Activated T-cell treated with anti-CD3 and anti-CD28 coated beads, Interleukin-2, amount 50 U/mL, for 48 hours (primary cell): ENCODE measurements around the gene HAUS2.
"Not testable (repeated sequence)": the region's sequence is repeated elsewhere in the genome, so short reads cannot be mapped to it uniquely, and the experiment has no call there.

Experiments used
- DNase-seq, 2 experiments: peaks; one replicate each; pipeline ENCODE4 v3.0.0-alpha.2; 2020

The HAUS2 gene

DNA sequence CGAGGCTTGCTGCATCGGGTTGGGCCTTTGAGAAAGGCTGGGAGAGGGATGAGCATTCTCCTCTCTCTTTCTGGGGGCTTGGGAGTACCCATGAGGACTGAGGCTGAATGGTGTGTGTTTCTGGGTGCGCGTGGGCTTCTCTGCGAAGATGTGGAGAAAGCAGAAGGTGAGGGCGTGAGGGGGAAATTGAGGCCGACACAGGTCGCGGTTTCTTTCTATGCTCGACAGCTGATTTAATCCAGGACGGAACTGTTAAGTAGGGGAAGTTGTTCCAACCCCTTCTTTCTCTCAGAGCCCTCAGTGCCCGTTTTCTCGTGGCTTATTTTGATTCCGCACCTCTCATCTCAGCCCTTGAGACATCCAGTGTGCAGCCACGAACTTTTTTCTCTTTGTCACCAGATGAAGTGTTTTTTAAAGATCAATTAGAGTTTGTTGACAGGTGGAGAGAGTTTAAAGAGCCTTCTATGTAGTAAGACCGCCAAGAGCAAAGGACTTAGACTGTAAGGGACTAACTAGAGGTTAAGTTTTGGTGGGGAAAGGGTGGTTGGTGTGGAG, 27.5 kb downstream of the HAUS2 start:
- no peak for DNase-seq

DNA sequence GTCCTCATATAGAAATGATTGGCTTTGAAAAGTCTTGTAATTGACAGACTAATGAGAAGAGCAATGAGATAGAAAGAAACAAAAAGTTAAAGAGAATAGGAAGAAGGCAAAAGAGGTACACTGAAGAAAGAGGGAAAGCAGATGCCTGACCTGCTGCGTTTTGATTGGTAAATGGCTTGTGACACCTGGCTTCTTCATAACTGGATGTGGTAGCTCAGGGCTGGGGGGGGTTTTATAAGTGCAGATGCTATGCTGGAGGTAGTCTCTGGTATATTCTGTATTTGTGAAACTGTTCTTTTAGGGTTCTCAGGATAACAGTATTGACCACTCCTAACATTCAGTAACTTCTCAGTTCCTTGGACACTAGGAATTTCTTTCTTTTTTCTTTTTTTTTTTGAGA, 28.1 kb downstream of the HAUS2 start:
- DNase-seq, result no peak

DNA sequence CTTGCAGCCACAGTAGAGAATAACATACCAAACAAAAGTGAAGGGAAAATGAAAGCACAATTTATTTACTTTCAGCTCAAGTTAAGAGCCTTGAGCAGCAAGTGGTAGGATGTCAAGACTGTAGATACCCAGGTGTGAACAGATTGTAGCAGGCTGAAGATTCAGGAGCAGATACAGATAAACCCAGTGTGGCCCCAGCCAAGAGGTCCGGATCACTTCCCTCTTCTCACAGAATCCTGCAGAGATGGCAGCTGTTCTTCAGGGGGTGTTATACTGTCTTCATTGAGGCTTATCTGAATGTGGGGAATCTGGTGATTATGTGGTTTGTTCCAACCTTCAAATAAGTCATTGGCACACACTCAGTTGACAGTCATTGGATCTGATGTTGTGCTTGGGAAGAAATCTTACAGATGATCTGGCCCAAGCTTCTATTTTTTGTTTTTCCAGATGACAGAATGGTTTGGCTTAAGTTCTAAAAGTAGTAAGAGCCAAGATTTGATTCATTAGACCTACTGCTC, 28.9 kb downstream of the HAUS2 start:
- no peak for DNase-seq

DNA sequence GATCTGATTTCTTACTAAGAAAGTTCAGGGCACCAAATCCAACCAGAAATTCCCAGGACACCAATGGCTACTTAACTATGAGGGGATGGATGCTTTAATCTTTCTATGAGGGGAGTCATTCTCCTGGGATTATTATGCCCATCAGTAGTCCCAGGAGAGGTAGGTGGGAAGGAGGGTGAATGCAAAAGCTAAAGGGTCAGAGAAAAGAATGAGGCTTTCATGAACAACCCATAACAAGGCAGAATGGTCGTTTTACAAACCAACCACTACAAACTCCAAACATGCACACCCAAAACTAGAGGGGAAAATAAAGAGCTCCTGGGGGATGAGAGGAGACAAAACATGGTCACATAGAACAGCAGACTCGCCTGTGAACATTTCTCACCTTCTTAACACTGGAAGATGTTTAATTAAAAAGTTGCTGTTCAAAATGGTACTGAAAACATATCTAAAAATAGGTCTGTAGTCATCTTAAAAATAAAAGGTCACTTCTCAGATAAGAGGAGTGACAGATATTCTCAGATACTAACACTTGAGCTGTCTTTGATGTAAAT, 30.4 kb downstream of the HAUS2 start:
- DNase-seq, result no peak

DNA sequence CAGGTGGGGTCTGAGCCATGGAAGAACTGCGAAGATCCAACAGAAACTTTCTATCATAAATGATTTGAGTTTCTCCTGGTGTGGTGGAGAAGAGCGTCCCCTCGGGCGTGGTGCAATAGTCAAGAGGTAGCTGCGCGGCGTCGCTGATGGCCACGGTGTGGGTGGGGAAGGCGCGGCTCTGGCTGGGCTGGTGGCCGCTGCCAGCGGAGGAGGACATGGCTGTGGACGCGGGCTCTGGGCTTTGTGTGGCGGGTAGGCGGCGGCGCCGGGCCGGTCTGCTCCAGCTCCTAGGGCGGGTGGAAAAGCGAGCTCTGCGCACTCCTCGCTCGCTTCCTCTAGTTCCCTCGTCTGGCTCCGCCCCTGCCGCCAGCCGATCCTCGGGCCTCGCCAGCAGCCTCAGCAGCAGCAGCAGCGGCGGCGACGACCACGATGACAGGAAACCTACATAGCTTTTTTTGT, 32.7 kb downstream of the HAUS2 start:
- DNase-seq, result peak; percentile 81 to 86

DNA sequence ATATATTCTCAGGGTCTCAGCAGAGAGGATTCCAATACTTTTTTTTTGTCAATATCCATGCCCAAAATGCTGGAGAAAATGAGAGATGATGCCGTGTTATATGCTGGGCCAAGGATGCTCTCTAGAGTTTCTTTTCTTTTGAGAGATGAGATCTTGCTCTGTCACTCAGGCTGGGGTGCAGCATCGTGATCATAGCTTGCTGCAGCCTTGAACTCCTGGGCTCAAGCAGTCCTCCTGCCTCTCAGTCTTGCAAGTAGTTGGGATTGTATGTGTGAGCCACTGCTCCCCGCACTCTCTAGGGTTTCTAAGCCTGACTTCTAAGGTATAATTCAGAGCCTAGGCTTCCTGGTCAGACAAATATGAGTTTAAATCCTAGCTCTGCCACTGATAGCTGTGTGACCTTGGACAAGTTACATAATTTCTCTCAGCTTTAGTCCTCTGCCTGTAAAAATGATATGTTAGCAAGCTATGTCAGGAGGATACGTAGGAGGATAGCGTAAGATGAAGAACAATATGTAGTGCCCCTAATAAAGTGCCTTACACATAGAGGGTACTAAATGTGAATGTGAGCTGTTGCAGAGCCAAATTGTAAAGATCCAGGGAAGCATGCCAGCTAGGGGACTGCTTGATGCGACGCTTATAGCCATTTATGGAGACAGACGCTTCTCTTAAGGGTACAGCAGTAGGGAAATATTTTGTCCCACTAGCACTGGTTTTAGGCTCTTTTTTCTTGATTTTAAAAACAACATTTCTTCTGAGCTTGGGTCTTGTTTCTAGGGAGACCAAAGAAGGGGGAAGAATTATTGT, 34.1 kb downstream of the HAUS2 start:
- DNase-seq, result no peak

DNA sequence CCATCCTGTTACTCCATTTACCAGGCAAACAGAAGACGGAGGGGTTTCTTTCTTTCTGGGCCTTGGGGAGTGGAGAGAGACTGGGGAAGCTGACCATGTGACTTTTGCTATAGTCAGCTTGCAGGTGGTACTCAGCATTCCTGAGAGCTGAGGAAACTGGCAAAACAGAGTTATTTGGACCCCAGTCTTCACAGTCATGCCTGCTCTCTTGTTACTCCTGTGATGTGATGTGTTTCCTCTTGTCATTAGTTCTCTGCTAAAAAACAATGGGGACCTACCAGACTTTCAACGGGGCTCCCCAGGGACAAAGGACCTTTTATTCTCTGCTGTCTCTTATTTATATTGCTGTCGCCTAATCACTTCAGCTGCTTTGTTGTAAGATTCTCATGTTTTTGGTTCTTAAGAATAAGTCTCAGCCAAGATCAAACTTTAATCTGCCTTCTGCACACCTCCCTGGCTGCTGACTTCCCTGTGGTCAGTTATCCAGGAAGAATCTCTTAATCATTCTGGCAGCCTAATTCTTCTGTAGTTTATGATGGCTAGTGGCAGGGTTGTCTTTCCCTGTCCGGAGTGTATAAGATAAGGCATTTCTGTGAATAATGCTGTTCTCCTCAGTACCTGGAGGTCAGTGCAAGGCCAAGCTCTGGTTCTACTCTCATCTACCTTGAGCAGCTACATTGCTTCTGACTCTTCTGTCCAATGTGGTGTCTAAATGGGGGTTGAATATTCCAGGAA, 35.6 kb downstream of the HAUS2 start:
- no peak for DNase-seq

DNA sequence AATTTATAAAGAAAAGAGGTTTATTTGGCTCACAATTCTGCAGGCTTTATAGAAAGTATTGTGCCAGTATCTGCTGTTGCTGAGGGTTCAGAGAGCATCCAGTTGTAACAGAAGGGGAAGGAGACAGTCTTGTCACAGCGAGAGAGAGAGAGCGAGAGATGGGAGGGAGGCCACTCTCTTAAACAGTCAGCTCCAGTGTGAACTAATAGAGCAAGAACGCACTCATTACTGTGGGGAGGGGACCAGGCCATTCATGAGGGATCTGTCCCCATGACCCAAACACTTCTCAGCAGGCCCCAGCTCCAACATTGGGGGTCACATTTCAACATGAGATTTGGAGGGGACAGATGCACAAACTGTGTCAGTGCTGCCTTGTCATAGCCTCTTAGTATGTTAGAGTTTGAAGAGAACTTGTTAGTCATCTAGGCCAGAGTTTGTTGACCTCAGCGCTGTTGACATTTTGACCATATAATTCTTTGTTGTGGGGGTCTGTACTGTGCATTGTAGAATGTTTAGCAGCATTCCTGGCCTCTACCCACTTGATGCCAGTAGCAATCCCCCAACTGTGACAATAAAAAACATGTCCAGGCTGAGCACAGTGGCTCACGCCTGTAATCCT, 42.1 kb downstream of the HAUS2 start:
- DNase-seq, result no peak

DNA sequence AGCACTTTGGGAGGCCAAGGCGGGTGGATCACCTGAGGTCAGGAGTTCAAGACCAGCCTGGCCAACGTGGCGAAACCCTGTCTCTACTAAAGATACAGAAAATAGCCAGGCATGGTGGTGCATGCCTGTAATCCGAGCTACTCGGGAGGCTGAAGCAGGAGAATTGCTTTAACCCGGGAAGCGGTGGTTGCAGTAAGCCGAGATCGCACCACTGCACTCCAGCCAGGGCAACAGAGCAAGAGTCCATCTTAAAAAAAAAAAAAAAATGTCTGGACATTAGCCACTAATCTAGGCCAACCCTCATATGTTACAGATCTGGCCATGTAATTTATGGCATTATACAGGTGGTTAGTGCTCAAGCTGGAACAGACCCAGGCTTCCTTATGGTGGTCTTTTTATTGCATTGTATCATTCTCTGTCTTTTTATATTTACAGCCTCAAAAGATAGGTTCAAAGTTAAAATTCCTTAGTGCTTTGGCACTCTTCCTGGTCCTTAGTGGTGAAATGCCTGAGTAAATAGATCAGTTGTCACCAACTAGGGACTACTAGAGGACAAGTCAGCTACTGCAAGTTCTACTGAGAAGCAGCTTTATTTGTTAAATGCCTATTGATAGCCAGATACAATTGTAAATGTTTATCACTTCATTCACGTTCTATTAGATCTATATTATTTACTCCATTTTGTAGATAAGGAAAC, 42.7 kb downstream of the HAUS2 start:
- no peak for DNase-seq

DNA sequence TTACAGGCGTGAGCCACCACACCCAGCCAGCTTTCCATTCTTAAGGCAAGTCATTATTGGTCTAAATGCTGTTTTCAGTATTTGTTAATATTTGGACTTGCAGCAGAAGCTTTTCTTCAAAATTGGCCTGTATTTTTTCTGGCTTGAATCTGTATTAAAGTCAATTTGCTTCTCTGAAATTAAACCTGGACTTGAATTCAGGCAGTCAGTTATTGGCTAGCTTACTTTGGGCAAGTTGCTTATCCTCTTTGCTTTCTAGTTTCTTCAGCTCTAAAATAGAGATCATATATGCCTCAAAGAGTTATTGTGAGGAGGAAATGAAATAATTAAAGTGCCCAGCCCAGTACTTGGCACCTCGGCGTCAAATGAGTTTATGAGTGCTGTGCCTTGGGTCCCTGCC, 44.1 kb downstream of the HAUS2 start:
- no peak for DNase-seq

DNA sequence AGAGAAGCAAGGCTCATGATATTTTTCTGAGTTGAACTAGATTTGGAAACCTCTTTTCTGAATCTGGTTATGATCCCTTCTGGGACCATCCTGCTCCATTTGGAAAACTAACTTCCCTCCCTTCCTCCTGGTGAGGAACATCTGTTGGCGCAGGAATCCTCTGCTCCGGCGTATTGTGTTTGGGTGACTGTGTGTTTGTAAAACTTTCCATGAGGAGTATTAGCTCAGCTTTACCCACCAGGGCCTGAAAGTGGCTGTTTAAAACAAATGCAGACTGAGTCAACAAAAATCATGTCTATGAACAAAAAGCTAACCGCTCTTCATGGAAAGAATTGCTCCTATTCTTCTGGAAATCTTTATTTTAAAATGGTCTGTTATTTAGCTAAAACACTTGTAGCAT, 44.5 kb downstream of the HAUS2 start:
- DNase-seq, result no peak

DNA sequence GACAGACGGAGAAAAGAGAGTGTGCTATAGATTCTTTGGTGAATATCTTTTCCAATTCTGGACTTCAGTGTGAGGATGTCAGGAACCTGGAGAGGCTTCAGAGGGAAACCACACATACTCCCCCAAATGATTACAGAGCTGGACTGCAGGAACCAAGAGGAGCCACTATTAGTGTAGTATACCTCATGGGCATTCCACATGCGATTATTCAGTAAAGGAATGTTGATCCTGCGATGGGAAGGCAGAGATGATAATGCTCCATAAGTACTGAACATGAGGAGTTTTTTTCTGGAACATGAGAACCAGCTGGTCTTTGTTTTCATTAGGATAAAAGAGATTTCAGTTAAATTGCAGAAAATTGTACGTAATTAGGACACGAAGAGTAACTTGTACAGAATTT, 45.5 kb downstream of the HAUS2 start:
- DNase-seq, result no peak

DNA sequence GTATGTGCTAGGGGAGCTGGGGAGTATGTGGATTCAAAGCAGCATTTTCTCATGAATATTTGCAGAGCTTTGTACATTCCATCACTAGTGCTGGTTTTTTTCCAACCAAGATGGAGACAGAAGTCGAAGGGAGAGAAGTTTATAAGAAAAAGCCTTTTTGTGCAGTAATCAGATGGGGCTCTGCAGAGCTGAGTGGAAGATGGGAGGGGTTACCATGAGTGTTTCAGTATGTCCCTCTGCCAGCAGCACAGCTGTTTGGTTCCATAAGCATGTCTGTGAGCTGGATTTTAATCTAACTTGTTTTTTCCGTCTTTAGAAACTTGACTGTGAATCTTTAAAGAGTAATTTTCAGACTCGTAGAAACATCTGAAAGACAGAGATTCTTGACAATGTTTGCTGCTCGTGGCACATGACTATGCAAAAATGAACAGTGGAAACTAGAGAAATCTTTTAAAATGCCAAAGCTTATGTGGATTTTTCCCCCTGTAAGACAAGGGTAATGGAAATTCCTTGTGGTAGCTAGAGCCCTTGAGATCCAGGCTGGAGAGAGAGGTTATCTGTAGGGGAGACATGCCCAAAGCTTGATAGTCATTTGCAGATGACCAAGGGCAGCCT, 47.1 kb downstream of the HAUS2 start:
- DNase-seq, result no peak

DNA sequence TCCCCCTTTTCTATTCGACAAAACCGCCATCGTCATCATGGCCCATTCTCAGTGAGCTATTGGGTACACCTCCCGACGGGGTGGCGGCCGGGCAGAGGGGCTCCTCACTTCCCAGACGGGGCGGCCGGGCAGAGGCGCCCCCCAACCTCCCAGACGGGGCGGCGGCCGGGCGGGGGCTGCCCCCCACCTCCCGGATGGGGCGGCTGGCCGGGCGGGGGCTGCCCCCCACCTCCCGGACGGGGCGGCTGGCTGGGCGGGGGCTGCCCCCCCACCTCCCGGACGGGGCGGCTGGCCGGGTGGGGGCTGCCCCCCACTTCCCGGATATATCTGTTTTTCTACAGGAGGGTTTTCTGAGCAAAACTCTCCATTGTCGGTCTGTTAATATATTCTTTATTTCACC, 52.7 kb downstream of the HAUS2 start:
- DNase-seq, result not testable (repeated sequence)

DNA sequence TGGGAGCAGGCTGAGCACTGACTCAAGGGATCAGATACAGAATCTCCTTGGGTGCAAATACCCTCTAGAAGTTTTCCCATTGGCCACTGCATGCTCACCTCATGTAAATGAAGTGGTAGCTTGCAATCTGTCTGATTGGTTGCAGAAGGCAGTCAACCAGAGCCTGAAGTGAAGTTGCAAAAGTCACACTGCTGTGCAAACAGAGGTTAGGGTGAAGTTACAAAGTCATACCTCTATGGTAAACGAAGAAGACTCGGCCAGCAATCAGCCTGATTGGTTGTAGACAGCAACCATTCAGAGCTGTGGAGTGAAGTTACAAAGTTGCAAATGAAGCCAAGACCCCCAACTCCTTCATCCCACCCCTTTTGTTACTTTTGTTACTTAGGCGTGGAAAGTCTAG, 53.9 kb downstream of the HAUS2 start:
- no peak for DNase-seq

DNA sequence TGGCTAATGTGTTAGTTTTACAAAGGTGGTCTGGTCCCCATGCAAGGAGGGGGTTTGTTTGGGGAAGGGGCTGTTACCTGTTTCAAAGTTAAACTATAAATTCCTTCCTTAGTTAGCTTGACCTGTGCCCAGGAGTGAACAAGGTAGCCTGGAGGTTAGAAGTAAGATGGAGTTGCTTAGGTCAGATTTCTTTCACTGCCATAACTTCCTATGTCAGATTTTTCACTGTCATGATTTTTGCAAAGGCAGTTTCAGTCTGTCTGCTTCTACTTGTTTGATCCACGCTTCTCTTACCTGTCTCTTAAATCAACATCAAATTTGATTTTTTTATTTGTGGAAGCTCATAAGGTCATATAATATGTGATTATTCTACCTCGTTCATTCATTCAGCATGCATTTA, 55.3 kb downstream of the HAUS2 start:
- no peak for DNase-seq

DNA sequence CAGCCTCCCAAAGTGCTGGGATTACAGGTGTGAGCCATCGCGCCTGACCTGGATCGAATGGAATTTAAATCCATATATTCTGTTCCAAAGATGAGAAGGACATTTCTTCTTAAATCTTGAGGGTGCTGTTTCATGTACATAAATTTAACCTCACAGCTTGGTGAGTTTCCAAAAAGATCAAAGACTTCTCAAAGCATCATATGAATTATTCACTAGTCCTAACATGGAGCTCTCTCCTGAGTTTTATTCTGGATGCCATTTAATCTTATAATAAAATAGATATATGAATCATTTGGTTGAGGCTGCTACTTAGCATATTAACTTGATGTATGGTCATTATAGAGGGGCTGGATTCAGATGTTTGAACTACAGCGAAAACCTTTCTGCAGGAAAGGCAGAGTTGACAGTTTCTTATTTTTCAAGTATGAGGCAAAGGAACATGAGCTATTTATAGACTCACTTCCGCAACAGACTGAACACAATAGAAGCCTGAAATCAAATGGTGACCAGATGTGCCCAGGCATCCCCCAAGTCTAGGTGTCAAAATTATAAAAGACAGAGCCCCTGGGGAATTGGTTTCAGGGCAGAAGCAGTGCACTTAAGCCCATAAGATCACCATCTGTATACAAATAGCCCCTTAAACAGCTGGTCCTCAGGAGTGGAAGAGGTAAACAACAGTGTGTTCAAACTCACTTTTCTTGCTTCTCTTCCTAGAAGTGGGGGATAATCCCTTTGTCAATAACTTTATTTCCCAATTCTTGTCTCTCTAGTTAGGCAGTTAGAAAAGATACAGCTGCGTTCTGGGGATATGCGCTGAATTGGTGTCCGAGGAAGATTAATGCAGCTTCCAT, 56.5 kb downstream of the HAUS2 start:
- no peak for DNase-seq

DNA sequence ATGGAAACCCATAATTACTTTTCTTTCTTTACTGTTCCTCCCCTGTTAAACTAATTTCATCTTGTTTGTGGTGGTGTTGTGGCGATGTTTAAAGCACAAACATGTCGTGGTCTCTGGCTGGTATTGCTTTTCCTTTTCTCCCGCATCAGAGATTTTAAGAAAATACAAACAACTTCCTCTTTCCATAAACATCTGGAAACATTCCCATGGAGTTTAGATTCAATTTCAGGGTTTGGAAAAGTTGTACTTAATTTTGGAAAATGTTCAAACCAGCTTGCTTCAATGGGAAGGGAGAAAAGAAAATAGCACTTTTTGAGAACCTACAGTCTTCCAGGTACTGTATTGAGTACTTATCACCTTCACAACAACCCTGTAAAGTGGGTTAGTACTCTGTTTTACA, 57.2 kb downstream of the HAUS2 start:
- DNase-seq, result no peak

DNA sequence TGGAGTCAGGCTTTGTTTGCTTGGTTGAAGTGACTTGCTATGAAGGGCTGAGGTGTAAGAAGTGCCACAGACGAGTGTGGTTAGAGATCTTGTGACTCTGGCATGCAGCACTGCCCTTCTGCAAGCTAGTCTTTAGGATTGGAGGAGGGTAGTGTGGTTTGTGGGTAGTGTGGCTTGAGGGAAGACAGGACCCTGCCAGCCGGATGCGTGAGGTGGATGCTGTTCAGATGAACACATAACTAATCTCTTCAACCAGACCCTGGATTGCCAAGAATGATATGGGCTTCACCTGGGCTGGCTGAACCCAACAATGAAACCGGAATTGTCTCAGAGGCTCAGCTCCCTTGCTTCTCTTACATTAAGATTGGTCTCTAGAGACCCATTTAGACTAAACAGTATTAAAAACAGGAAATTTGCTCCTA, 59.5 kb downstream of the HAUS2 start:
- peak; percentile 54 to 60 for DNase-seq

DNA sequence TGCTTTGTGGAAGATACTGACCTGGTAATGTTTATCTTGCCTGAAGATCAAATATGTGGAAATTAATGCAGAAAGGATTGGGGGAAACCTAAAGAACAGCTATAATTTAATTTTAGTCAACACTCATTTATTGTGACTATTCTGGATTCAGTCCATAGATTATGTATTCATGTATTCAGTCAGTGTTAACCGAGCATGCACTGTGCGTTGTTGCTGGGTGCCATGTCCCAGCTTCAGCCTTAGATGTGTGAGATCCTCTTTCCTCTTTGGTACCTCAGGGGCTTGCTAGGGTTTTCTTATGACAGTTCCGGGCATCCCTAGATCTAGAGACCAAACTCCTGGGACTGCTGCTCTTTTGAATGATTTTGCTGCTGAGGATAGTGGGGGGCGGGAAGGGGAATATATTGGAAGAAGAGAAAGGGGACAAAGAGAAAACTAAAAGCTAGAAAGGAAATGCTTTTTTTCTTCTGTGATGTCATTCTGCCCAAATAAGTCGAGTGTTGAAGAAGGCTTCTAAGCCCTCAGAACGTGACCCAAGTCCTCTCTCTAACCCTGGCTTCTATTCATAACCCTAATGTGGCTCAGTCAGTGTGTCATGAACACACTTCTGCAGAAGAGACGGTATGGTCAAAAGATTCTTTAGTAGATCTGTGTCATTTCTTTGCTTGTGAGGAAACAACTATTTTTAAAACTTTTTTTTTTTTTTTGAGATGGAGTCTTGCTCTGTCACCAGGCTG, 60.3 kb downstream of the HAUS2 start:
- peak in 1 of 2 experiments; percentile 20 for DNase-seq
